Smooth muscle cell of the brain vasculature (primary cell): Measurements from ENCODE around the gene LCA5.
"Not testable (repeated sequence)": the region's sequence is repeated elsewhere in the genome, so short reads cannot be mapped to it uniquely, and the experiment has no call there.

Experiments
- DNase-seq: peaks from one replicate; pipeline ENCODE4 v3.0.0-alpha.2; 2012; ENCODE audit warnings: low read depth, low spot score

LCA5 gene

DNA sequence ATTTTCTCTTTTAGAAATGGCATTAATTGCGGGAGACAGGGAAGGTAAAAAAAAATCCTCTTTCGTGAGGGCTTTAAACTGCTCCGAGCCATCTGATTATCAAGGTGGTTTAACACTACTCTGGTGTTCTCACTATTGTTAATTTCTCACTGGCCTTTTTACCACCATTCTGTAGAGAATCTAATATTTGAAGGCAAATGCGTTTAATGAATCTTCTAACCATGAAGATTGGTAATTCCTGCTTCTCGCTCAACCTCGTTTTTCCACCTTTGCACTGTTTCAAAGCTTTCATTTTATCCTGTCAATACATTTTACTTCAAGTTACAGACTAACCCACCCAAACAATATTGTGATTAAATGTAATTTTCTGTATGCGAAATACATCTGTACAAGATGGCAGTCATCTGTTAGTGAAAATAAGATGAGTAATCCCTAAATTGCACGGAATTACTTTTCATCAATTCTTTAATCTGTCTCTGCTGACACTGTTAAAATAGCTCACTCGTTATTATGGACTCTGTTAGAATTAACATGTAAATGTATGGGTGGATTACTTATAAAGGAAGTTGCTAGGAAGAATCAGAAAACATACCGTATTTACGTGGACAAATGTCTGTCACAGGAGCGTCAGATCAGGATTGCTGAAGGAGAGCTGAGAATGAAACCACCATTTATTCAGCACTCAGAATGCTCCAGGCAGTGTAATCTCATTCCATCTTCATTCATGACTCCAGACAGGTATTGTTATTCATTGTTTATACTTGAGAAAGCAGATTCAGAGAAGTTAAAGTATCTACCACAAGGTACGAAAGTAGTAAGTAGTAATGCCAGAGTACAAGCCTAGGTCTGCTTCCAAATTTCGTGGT lies 1.1 kb upstream of the LCA5 start:
- no peak for DNase-seq

DNA sequence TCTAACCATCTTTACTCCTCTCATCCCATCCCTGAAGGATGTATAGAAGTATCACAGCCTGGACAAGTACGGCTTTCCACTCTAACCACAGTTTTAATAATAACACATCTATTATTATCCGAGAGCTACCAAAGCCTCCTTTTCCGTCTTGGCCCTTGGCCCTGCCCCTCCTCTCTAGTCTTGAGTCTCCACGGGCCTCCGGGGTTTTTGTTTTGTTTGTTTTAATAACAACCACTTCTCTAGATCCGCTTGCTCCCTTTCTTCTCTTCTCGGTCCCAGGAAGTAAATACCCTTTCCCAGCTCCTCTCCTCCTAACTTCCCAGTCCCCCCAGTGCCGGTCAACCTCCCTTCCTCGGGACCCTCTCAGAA lies 661 bp downstream of the LCA5 start:
- no peak for DNase-seq

DNA sequence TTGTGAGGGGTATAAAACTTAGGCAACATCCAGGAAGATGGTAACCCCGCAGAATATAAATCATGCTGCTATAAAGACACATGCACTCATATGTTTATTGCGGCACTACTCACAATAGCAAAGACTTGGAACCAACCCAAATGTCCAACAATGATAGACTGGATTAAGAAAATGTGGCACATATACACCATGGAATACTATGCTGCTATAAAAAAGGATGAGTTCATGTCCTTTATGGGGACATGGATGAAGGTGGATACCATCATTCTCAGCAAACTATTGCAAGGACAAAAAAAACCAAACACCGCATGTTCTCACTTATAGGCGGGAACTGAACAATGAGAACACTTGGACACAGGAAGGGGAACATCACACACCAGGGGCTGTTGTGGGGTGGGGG lies 7.7 kb downstream of the LCA5 start:
- DNase-seq, result not testable (repeated sequence)

DNA sequence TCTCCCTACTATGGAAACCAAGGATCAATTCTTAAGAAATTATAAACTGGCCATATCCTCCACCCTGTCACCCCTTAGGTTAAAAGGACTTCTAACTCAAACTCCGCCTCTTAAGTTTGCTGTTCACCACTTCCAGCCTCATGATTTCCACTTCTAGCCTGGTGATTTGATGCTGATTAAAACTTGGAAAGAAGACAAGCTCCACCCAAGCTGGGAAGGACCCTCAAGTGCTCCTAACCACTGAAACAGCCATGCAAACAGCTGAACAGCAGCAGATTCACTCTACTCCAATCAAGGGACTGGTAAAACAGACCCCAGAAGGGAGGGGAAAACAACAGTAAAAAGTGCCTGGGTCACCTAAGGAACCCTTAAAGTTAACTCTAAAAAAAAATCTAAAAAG lies 10.3 kb downstream of the LCA5 start:
- DNase-seq, result no peak

DNA sequence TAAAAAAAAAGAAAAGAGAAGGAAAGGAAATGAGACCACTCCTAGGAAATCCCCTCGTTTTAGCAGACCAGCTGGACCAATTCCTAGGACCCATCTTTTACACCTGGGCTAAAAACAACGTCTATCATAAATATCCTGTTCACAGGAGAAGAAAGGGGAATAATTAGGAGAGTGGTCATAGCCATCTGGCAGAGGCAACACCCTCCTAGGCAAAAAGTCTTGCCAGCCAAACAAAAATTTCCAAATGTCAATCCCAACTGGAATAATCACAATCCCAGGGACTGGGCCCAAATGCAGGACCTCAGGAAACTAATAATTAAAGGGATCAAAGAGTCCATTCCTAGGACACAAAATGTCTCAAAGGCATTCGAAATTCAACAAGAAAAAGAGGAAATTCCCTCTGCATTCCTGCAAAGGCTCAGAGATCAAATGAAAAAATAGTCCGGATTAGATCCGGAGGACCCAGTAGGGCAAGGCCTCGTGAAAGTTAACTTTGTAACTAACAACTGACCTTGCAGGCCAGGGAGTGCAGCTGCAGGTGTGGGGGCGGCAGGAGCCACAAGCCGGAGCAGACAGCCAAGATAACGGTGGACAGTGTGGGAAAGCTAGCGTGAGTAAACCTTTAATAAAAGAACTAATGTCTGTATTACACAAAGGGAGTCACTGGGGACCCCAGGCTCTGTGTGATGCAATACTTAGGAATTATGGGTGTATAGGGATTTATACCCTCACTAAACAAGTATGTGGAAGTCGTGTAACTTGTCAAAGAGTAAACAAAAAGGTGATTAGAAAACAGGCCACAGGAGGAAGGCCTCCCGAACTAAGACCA lies 11.7 kb downstream of the LCA5 start:
- no peak for DNase-seq

DNA sequence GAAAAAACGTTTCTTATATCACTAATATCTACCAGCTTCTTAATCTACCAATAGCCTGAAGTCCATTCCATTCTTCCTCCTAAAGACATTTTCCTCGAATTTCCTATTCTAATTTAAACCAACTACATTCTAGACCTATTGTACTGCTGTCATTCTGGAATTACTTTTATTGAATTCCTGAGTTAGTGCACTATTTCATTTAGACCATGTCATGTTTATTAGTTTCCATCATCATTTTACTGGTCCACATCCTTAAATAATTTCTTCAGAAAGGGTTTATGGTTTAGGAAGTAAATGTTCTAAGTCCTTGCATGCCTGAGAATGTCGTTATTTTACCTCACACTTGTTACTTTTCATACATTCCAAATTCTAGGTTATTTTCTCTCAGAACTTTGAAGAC lies 13.2 kb downstream of the LCA5 start:
- DNase-seq, result no peak

DNA sequence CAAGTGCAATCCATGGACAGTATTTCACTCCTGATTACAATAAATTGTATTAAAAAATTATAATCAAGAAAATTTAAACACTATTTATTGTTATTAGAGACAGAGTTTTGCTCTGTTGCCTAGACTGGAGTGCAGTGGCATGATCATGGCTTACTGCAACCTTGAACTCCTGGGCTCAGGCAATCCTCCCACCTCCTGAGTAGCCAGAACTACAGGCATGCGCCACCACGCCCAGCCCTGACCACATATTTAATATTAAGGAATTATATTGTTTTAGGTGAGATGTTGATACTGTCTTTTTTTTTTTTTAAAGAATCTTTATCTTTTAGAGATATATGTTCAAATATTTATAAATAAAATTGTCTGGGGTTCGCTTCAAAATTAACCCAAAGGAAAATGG lies 14.6 kb downstream of the LCA5 start:
- no peak for DNase-seq

DNA sequence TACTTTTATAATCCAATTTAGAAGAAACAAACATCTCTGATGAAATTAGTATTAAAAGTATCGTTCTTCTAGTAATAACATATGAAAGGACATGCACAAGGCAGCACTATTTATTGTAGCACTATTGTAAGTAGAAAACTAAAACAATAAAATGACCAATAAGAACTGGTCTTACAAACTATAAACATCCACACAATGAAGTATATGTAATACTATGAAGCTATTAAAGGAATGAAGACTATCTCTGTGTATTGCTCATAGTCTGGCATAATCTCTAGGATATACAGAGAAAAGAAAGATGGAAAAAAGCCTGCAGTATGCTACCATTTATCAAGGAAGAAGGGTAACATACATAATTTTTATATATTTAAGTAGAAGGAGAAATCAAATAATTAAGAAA lies 16.7 kb downstream of the LCA5 start:
- no peak for DNase-seq

DNA sequence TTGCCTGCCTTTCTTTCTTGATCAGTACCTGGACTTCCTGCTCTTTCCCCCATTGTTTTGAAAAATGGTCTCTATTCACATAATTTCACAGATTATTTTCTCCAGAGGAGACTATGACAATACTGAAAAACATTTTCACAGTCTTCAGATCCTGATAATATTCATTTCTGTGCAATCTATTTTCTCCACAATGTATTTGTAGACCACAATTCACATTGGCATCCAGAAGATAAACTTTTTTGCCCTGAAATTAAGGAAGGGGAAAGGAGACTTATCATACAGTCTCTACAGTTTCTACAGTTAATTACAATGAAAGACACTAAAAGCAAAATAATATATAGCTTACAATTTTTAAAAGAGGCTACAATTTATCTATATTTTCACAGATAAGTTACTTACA lies 18.4 kb downstream of the LCA5 start:
- no peak for DNase-seq

DNA sequence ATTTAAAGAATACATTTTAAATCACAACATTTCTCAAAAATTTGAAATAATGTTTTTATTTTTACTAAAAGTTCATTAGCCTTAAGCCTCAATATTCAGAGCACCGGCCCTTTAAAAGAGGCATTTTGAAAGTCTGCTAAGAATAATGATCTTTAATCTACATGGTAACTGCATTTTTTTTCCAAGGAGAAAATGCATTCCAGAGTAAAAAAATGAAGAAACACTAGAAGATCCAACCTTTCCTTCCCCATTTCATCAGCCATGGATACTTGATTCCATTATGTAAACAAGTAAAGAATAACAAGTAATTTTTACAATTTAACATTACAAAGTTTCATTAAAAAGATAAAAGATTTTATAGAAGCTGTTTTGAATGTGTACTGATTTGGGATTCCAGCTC lies 21.8 kb downstream of the LCA5 start:
- no peak for DNase-seq

DNA sequence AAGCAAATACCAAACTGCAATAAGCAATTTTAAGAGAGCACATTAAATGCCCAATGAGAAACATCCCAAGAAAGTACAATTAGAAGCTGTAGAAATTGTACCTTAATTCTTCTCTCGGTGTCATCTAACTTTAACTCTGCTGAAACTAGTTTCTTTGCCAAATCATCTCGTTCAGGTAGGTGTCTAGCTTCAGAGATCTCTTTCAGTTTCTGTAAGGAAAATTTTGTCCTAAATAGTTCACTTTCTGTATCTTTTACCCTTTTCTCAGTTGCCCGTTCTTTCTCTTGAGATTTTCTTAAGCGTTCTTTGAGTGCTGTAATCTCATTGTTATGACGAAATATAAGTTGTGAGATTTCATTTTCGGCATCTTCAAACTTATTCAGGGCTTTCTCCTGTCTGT lies 24.1 kb downstream of the LCA5 start:
- no peak for DNase-seq

DNA sequence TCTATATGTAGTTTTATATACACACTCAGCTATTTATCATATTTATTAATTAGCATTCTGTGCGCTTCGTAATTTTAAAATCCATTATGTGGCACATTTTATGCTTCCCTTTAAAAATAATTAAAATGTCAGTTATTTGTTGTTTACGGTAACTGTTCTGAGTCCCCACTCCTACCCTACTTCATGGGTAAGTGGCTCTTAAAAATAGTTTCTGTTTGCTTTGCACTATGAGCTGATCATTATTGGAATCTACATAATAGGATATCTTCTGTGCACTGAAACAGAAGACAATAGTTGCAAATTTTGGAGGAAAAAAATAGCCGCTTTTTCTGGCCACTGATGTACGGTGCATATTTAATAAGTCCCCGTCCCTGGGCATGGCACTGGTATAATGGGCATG lies 25.2 kb downstream of the LCA5 start:
- no peak for DNase-seq

DNA sequence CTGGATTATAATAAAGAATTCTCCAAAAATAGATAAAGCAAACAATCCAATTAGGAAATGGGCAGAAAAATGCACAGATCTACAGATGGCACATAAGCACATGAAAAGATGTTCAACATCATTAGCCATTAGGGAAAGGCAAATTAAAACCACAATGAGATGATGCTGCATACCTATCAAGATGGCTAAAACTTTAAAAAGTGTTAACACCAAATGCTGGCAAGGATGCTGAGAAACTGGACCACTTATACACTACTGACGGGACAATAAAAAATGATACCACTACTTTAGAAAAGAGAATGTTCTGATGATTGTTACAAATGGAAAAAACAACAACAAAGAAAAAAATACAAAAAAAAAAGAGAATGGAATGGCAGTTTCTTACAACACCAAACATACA lies 26.5 kb downstream of the LCA5 start:
- DNase-seq, result no peak

DNA sequence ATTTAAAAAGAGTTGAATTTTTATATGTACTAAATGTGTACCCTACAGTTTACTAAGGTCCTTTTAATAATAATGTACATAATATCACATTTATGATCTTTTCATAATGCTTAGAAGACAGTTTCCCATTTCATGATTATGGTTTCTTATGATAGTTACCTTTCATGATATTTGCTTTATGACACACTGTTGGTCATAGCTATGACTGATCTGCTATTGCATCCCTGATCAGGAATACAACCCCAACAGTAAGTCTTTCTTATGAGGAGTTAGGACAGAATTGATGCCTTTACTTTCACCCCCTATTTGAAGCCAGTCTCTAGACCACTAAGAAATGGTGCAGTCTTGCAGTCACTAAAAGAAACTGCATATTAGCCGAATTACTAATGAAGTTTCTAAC lies 31.0 kb downstream of the LCA5 start:
- DNase-seq, result no peak

DNA sequence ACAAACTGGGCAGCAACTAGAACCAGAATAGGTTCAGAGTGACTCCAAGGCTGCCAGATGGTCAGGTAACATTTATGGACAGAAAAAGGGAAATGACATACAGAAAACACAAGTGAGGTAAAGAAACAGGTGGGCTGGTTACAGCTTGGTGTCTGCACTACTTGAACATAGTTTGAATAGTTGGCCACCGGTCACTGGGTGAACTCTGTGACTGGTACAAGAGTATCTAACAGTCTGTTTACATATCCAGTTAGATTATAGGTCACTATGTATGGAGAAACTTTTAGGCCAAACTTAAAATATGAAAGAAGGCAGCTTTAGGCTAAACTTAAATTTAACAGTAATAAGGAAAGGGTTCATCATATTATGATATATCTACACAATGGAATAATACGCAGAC lies 32.9 kb downstream of the LCA5 start:
- DNase-seq, result no peak

DNA sequence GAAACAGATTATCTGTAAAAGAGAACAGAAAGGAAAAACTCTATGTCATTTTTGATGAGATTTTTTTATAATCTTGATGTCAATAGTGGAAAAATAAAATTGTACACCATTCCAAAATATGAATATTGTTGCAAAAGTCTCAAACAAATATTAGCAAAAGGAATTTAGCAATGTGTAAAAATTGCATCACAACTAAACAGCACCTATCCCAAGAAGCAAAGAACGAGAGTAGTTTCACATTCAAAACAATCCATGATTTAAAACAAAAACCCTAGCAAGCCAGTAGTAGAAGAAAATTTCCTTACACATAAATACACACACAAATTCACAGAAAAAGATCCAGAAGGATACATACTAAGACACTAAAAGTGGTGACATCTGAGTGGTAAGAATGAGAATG lies 38.4 kb downstream of the LCA5 start:
- no peak for DNase-seq

DNA sequence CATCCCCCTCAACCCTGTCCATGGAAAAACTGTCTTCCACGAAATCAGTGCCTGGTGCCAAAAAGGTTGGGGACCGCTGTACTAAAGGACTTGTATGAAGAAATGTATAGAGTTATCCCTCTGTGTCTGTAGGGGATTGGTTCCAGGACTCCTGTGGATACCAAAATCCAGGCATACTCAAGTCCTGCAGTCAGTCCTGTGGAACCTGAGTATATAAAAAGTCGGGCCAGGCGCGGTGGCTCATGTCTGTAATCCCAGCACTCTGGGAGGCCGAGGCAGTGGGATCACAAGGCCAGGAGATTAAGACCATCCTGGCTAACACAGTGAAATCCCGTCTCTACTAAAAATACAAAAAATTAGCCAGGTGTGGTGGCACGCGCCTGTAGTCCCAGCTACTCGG lies 42.0 kb downstream of the LCA5 start:
- no peak for DNase-seq

DNA sequence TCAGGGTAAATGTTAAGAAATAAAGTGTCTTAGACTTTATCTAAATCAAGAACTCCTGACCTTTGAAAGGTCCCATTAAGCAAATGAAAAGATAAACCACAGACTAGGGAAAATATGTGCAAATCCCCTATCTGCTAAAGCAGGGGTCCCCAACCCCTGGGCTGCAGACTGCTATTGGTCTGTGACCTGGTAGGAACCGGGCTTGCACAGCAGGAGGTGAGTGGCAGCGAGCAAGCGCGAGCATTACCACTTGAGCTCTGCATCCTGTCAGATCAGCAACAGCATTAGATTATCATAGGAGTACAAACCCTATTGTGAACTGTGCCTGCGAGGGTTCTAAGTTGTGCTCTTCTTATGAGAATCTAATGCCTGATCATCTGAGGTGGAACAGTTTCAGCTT lies 42.4 kb downstream of the LCA5 start:
- no peak for DNase-seq

DNA sequence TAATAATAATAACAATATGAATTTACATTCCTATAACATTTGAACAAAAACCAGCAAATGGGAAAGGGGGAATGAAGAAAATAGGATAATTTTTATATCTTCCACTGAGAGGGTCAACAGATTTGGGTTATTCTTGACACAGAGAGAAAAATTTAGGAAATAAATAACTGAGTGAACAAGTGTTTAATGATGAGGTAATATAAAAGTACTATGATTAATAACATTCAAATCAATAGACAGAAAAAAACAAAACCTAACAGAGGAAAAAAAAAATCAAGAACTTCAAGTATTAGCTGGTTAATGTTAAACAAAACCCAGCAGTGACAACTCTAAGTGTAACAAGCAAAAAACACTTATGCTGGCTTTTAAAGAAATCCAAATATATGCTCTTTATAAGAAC lies 66.5 kb downstream of the LCA5 start:
- no peak for DNase-seq

DNA sequence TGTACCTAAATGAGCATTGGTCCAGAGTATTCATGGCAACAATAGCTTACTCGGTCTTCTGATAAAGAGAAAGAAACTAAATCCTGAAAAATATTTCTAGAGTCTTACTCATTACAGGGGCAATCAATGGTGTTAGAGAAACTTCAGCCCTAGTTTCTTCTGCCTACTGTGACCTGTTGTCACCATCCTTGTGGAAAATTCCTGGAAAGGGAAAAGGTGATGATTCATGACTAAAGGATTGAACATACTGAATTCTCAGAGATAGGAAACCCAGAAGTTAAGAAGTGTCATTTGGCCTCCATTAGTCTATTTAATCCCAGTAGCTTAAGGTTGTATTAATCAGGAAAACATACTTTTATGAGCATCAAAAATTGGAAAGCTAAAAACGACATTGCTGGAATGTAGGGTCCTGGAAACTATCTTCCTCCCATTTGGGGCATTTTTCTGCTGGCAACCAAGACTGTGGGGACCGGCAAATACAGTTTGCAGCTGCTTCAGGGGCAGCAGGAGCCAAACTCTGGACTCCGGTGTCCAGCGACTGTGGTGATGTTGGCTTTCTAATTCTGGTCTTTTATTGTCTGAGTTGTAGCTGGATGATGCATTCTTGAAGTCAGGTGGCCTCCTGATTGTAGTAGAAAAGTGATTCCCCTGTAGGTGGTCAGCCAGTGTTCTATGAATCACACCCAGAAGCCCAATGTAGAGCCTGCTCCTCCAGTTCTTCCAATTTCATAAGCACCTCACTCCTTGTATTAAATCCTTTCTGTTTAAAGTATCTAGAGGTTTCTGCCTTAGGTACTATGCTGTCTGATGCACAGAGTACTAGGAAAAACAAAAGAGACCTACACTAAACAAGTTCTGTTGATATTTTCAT lies 67.6 kb downstream of the LCA5 start:
- DNase-seq, result no peak

DNA sequence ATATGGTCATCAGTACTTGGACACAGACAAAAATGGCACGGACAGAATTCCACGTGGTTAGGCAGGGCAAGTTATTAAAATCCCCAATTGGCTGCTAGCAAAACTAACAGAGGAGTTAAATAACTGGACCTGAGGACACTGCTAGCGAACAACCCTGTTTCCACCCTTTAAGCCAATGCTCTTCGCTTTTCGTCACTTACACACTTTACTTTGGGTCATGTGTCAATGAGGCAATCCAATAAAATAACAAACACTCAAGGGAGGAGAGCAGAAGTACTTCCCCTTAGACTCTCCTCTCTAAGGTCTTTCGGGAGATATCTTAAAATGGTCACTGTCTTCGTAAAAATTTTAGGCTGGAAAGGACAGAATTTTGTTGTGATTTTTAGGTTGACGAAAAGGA lies 68.6 kb downstream of the LCA5 start:
- DNase-seq, result no peak

DNA sequence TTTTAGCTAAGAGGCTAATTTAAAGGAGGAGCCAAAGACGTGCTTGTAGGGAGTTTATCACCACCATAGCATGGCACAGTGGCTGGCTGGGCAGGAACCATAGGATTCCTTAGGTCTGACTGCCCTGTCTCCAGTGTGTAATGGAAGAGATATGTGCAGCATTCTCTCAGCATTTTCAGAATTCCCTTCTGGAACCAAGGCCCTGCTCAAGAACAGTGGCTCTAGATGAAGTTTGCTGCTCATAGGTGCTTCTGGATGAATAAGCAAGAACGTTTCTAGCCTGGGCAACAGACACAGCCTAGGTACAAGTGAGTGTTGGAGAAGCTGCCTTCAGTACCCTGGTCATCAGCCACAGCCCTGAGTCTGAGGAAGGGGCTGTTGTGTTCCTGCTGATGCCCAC lies 69.1 kb downstream of the LCA5 start:
- DNase-seq, result no peak
